NCI-H1417 (cell line): ENCODE data around the gene SLC38A11.

Experiments
- DNase-seq, 3 experiments: peaks; one replicate each; lab custom pipeline; 2025; lab: John Stamatoyannopoulos, UW

The SLC38A11 gene

GRCh38 chr2:164972216-164972615 lies 16.9 kb upstream of the SLC38A11 start:
- DNase-seq, result no peak

DNA sequence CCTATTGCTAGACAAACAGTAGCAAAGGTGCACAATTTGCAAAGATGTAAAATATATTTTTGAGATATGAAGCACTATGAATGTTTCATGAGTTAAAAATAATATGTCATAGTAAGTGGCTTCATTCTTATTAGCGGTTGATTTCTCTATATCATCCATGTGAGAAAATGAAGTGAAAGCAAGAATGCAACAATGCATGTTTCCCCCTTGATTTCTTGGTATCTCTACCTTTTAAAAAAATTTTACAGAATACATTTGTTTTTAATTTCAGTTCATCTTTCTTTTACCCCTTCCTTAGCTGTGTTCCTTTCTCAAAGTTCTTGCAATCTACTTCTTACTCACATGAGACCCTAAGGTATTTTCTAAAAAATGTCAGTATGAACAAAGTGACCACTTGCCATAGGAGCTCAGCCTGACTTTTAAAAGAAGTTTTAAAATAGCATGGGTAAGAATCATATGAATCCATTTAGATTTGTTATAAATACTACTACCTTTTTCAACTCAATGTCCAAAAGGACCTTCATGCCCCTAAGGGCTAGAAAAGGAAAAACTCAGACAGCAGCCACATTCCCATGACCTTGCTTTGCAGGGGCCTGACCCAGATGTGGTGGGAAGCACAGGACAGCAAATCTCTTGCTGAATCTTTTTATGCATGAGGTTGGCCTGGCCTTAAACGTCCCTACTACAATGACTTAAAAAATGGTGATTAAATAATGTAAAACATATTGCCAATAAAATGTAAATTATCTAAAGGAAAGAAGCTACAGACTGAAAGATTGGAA lies 14.8 kb upstream of the SLC38A11 start:
- DNase-seq, result no peak

DNA sequence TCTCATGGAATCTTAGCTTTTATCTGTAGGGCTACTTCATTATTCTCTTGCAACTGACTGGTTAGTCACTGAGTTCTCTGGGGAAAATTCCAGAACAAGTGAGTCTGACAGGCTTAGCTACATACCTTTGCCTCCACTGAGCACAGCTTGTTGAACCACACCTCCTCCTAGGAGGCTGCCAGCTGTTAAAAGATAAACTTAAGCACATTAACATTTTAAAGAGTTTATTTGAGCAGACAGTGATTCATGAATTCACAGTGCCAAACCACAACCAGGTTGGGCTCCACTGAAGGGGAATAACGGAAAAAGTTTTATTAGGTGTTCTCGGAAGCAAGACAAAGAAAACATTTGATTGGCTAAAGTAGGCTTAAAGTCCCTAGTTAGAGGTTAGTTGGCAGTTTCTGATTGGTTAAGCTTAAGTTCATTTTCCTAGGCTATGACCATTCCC lies 12.5 kb upstream of the SLC38A11 start:
- DNase-seq, result no peak

GRCh38 chr2:164967361-164967760 lies 12.0 kb upstream of the SLC38A11 start:
- no peak for DNase-seq

- DNase-seq, result no peak
These were observed 9.4 kb upstream of the SLC38A11 start for GRCh38 chr2:164964700-164965099.

DNA sequence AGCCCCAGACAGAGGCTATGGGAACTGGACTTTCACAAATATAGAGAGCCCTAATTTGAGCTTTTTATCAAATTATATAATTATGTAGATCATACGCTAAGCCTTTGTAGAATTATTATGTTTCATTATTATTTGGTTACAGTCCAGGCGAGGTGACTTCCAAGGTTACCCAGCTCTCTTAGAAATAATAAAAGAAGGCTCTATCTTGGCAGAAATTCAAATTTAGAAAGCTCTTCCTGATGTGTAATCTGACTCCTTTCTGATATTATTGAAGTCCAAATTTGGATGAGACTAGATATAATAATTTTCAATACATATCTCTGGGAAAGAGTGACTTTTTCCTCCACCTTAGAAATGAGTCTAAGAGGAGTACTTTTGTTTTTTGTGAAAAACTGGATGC lies 4.8 kb upstream of the SLC38A11 start:
- peak in 1 of 3 experiments; percentile 0 for DNase-seq

- DNase-seq, result no peak
These were observed 1.1 kb downstream of the SLC38A11 start for GRCh38 chr2:164954186-164954585.

GRCh38 chr2:164953279-164953678 lies 2.0 kb downstream of the SLC38A11 start:
- no peak for DNase-seq

- no peak for DNase-seq
These were observed 3.1 kb downstream of the SLC38A11 start for GRCh38 chr2:164952057-164952702.

DNA sequence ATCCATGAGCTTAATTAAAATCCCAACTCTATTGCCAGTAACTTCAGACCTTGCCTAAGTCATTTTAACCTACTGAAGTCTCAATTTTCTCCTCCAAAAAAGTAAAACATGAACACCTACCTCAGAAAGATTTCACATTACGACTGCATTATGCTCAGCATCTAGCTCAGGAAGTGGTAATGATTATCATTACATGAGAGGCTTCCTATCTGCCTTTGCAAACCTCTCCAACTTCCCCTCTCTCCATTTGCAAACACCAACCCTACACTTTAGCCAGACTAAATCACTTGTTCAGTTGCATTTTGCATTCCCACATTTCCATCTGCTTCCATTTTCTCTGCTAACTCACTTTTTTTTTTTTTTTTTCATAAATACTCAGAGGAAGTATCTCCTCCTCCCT lies 6.8 kb downstream of the SLC38A11 start:
- DNase-seq, result no peak

DNA sequence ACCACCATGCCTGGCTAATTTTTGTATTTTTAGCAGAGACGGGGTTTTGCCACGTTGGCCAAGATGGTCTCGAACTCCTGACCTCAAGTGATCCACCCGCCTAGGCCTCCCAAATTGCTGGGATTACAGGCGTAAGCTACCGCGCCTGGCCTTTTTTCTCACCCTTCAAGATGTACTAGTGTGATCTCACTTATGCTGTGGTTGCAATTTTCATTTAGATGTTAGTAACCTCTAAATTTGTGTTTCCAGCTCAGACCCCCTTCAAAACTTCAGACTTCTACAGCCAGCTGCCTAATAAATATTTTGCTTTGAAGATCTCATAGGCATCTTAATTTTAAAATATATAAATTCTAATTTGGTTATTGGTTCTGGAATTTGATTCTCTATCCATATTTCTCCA lies 8.0 kb downstream of the SLC38A11 start:
- DNase-seq, result no peak

DNA sequence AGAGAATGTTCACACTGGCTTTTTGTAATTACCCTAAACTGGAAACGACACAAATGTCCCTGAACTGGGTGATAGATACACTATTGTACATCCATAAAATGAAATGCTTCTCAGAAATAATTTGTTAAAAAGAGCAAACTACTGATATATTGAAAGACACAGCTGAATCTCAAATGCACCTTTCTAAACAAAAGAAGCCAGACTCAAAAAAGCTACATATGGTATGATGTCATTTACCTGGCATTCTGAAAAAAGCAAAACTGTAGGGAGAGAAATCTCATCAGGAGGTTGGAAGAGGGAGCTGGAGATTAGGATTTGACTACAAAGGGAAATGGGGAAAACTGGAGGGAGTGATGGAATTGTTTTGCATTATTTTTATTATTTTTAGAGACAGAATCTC lies 12.0 kb downstream of the SLC38A11 start:
- no peak for DNase-seq

DNA sequence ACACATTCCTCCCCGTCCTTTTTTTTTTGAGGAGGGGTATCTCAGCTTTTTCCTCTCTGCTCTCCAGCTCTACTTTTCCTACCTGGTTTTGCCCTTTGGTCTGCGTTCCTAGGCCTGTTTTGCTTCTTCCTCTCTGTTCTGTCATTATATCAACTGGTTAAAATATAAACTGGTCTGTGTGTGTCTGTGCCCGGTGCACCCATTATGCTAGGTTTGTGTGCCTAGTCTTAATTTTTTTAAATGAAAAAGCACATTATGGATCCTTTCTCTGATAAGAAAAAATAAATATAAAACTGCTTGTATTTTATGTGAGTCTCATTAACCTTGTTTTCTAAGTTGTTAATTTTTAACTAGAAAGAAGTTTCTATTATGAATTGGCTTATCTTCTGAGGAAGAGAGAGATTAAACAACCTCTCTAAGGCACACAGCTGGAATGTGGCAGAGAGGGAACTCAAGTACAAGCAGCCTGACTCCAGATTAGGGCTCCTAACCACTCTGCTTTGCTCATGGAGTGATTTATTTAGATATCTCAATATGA lies 17.4 kb downstream of the SLC38A11 start:
- DNase-seq, result no peak

DNA sequence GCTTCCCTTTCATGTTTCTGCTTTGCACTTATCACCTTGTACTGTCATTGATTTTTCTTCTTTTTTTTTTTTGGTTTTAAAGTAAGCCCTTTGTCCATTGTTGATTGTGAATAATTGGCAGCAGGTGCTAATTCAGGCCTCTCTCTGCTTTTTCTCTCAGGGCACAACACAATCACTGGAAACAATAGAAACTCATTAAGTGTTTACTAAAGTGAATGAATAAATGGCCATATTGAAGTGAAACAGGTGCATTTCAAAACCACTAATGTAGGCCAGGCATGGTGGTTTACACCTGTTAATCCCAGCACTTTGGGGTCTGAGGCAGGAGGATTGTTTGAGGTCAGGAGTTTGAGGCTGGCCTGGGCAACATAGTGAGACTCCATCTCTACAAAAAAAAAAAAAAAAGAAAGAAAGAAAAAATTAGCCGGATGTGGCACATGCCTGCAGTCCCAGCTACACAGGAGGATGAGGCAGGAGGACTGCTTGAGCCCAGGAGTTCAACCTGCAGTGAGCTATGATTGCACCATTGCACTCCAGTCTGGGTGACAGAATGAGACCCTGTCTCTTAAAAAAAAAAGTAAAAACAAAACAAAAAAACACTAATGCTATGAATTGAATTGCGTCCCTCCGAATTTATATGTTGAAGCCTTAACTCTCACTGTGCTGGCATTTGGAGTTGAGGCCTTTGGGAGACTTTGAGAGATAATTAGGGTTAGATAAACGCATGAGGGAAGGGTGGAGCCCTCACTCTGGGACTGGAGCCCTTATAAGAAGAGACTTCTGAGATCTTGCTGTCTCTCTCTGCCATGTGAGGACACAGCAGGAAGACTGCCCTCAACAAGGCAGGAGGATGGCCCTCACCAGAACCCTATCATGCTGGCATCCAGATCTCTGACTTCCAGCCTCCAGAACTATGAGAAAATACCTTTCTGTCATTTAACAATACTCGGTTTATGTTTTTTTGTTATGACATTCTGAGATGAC lies 19.9 kb downstream of the SLC38A11 start:
- peak in 2 of 3 experiments; percentile 13 to 83 for DNase-seq

GRCh38 chr2:164934401-164935117 lies 20.8 kb downstream of the SLC38A11 start:
- DNase-seq, result peak in 1 of 3 experiments; percentile 14

GRCh38 chr2:164933671-164934189 lies 21.6 kb downstream of the SLC38A11 start:
- peak in 1 of 3 experiments; percentile 3 for DNase-seq

GRCh38 chr2:164932377-164932776 lies 22.9 kb downstream of the SLC38A11 start:
- DNase-seq, result no peak

DNA sequence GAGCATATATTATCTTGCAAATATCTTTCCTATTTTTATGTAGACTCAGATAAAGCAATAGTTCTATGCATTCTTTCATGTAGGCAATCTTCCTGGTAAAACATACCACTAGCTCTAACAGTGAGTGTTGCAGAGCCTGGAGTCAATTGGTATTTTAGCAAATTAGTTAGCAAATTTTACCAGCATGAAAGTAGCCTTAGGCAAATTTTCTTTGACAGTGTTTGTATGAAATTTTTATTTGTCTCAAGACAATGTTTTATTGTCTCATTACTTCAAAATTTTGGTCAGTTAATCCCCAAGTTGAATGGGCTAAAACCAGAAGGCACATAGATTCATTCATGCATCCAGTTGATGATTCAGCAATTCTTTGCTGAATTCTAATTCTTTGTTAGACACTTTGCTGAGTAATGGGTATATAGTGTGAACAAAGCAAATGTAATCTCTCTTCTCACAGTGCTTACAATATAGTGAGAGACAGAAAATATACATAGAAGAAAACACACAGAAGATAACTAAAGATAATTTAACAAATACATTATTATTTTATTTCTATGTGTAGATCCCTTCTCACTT lies 27.1 kb downstream of the SLC38A11 start:
- DNase-seq, result no peak

GRCh38 chr2:164922134-164922533 lies 33.2 kb downstream of the SLC38A11 start:
- DNase-seq, result no peak

DNA sequence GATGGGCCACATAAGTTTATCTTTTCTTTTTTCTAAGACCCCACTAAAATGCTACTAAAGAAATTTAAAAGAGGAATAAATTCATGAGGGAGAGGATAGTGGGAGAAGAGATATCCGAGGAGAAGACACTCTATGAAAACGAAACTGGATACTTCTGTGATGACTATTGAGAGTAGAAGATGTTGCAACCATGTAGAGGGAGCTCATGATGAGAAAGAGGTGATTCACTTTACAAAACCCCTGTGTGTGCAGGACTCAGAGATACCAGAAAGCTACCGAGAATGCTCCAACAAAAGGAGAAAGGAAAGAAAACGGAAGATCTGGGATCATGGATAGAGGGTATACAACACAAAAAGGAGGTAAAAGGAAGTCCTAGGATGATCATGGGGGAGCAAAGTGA lies 34.9 kb downstream of the SLC38A11 start:
- DNase-seq, result no peak
